D341Med (cell line): ENCODE results near the gene CSNK1A1L.
"Not testable (repeated sequence)": the region's sequence is repeated elsewhere in the genome, so short reads cannot be mapped to it uniquely, and the experiment has no call there.

ENCODE experiments used
- DNase-seq: peaks from one replicate; pipeline ENCODE4 v3.0.0; 2012; ENCODE audit warnings: low spot score

The CSNK1A1L gene

DNA sequence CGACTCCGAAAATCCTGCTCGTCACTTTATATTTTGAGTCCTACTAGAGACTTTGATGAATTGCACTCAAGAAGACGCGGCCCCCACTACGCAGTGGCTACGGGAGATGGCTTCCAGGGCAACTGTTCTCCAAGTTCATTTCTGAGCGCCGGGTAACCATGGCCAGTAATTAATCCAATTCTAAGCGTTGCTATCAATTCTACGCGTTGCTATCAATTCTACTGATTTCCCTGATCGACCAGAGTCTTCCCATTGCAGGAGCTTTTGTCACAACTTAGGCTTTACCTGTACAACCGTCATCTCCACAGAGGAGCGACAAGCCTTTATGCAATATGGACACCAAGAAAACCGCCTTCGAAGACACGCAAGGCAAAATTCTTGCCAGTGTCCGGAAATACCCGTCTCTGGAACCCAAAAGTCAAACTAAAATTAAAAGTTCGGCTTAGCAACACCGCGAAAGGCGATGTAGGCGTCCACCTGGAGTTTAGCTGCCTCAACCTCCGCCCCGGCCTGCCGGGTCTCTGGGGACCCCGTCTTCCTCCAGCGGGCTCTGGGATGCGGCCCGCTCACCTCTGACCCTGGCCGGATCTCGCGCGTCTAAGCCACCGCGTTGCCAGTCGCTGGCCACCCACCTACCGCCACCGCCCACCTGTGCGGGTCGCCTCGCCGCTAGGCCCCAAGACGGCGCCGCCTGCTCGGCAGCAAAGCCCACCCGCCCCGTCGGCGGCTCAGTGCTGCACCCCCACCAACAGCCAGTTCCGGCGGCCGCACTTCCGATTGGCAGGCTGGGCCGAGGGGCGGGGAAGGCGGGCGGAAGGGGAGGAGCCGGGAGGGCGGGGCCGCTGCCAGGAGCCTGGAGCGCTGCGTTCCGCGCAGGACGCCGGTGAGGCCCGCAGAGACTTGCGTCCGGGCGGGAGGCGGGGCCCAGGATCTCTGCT, 46.3 kb downstream of the CSNK1A1L start, which contains the start of gene SUPT20H:
Gene SUPT20H (minus strand): TSS at position 779 of the 938 bp plus-strand sequence. CDS start 8,198 bp downstream, outside the sequence.
- peak; percentile 97 for DNase-seq

DNA sequence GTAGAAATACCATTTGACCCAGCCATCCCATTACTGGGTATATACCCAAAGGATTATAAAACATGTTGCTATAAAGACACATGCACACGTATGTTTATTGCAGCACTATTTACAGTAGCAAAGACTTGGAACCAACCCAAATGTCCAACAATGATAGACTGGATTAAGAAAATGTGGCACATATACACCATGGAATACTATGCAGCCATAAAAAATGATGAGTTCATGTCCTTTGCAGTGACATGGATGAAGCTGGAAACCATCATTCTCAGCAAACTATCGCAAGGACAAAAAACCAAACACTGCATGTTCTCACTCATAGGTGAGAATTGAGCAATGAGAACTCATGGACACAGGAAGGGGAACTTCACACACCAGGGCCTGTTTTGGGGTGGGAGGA, 49.2 kb downstream of the CSNK1A1L start:
- not testable (repeated sequence) for DNase-seq
